WERI-Rb-1 (cell line): Measurements from ENCODE around the gene DCLK2.

Source experiments
- DNase-seq: peaks from one replicate; pipeline ENCODE4 v3.0.0-alpha.2; 2020
- H3K27ac ChIP-seq: fragments of 250-450 bp; sonication (Bioruptor Pico); 2 replicates; pipeline ENCODE4 v1.5.1; 2020; ENCODE audit warnings: mild to moderate bottlenecking, moderate library complexity
- H3K27me3 ChIP-seq: fragments of 250-450 bp; sonication (Bioruptor Pico); 2 replicates; pipeline ENCODE4 v1.5.1; 2021; ENCODE audit warnings: mild to moderate bottlenecking, low read depth, moderate library complexity; ENCODE audit not compliant: insufficient read depth, severe bottlenecking
- H3K36me3 ChIP-seq: fragments of 250-450 bp; sonication (Bioruptor Pico); 2 replicates; pipeline ENCODE4 v1.5.1; 2020; ENCODE audit warnings: mild to moderate bottlenecking, moderate library complexity
- H3K4me3 ChIP-seq: 2 replicates; pipeline ENCODE4 v1.5.1; 2011; ENCODE audit warnings: low read depth, mild to moderate bottlenecking, control low read depth, low read length
- H3K9me3 ChIP-seq: fragments of 250-450 bp; sonication (Bioruptor Pico); 2 replicates; pipeline ENCODE4 v1.5.1; 2021; ENCODE audit warnings: mild to moderate bottlenecking, moderate library complexity; ENCODE audit not compliant: severe bottlenecking
- CTCF ChIP-seq: IDR thresholded peaks from 2 replicates; pipeline ENCODE4 v1.5.1; 2011; ENCODE audit warnings: low read depth, mild to moderate bottlenecking, control low read depth, inconsistent platforms, low read length

The DCLK2 gene

GRCh38 chr4:150302553-150302952 lies 224.3 kb downstream of the DCLK2 start:
- H3K4me3 ChIP-seq: no peak overlapping the region
- H3K27me3 ChIP-seq: no peaks in the 10 kb centered on the region
- H3K27ac ChIP-seq: no peak overlapping the region
- no peak for DNase-seq
- no peak for TF ChIP-seq CTCF
- no peaks in the 10 kb centered on the region for H3K36me3 ChIP-seq
- no peaks in the 10 kb centered on the region for H3K9me3 ChIP-seq

GRCh38 chr4:150305995-150306394 lies 227.8 kb downstream of the DCLK2 start:
- no peak for TF ChIP-seq CTCF
- Histone ChIP-seq H3K27ac (no peak overlapping the region), H3K36me3 (no peaks in the 10 kb centered on the region; the same call in 1 of the 2 replicates), H3K4me3 (no peak overlapping the region), H3K9me3 (no peaks in the 10 kb centered on the region), H3K27me3 (no peaks in the 10 kb centered on the region)
- DNase-seq: no peak

- no peak overlapping the region for H3K4me3 ChIP-seq
- no peaks in the 10 kb centered on the region for H3K27me3 ChIP-seq
- H3K36me3 ChIP-seq: no peaks in the 10 kb centered on the region; the same call in 1 of the 2 replicates
- no peak for DNase-seq
- TF ChIP-seq CTCF: no peak
- H3K9me3 ChIP-seq: no peaks in the 10 kb centered on the region
- H3K27ac ChIP-seq: no peak overlapping the region
Measured at GRCh38 chr4:150306719-150307118, 228.5 kb downstream of the DCLK2 start.
